Transverse colon (tissue), 4 donors: Measurements from ENCODE around the gene PSMB11. TPM values are rescaled to one million over a fixed set of nuclear protein-coding genes. Genes with fewer than 3 reads are reported as not detected.

Experiments used
- DNase-seq: peaks from one replicate; pipeline ENCODE4 v3.0.0-alpha.2; 2019
- H3K27ac ChIP-seq, 4 donors: fragments of 200-600 bp; sonication (generic); 2 replicates each; pipeline ENCODE4 v1.5.1; 2016 to 2018; ENCODE audit warnings: inconsistent platforms in 4 of 4
- H3K27me3 ChIP-seq: fragments of 200-600 bp; sonication (generic); 2 replicates; pipeline ENCODE4 v1.5.1; 2017; ENCODE audit warnings: inconsistent platforms
- H3K36me3 ChIP-seq, 4 donors: fragments of 200-600 bp; sonication (generic); 2 replicates each; pipeline ENCODE4 v1.5.1; 2017 to 2019; ENCODE audit warnings: inconsistent platforms in 4 of 4
- H3K4me1 ChIP-seq, 4 donors: fragments of 200-600 bp; sonication (generic); 2 replicates each; pipeline ENCODE4 v1.5.1; 2017 to 2020; ENCODE audit warnings: inconsistent platforms in 4 of 4
- H3K4me3 ChIP-seq, 4 donors: fragments of 200-600 bp; sonication (generic); 1 replicate in 1 of 4; 2 replicates in 3 of 4; pipeline versions ENCODE4 v1.5.1 to v1.6.1; 2017 to 2019; ENCODE audit warnings: inconsistent platforms in 4 of 4
- H3K9me3 ChIP-seq, 2 donors: fragments of 200-600 bp; sonication (generic); 2 replicates each; pipeline ENCODE4 v1.5.1; 2017 to 2019; ENCODE audit warnings: inconsistent platforms in 2 of 2
- CTCF ChIP-seq, 5 experiments: fragments of 200-600 bp in 3 of 5; fragments of 450-650 bp in 2 of 5; sonication (generic) in 3 of 5; IDR thresholded peaks; 1 replicate in 2 of 5; 2 replicates in 3 of 5; pipeline ENCODE4 v1.5.1; 2016 to 2017; ENCODE audit warnings: antibody characterized with exemption in 5 of 5, inconsistent platforms in 3 of 5, mild to moderate bottlenecking in 2 of 5, moderate library complexity in 1 of 5
- EP300 ChIP-seq: sonication (generic); formaldehyde crosslinking; IDR thresholded peaks from one replicate; pipeline ENCODE4 v1.6.1; 2017; ENCODE audit warnings: antibody characterized with exemption, low read depth
- POLR2A ChIP-seq: fragments of 450-650 bp; IDR thresholded peaks from one replicate; pipeline ENCODE4 v1.6.1; 2016; ENCODE audit warnings: antibody characterized with exemption, mild to moderate bottlenecking, moderate library complexity
- POLR2AphosphoS5 ChIP-seq, 3 donors: sonication (generic); formaldehyde crosslinking; IDR thresholded peaks; one replicate each; pipeline ENCODE4 v1.6.1; 2016; ENCODE audit warnings: antibody characterized with exemption in 3 of 3
- whole genome bisulfite sequencing, 2 donors: methylation state at CpG; one replicate each; pipeline ENCODE4 v1.1.5; 2018; ENCODE audit warnings: low coverage in 1 of 2; 5-methylcytosine and 5-hydroxymethylcytosine counted together
- in situ Hi-C, 4 donors: fragments of 200-750 bp; cut with MboI; loops; one replicate each; pipeline versions ENCODE4 v1.15.0 to v1.15.1; 2017; ENCODE audit warnings: low sequenced_read_pairs in 3 of 4, low pct_ligation_motif_present in 1 of 4, low pct_unique_long_range_greater_than_20kb in 1 of 4
- intact Hi-C: fragments of 100-400 bp; cut with DNase I; formaldehyde crosslinking; loops from one replicate; pipeline ENCODE4 v1.15.1; 2023; ENCODE audit warnings: low total_unique reads
- total RNA-seq, 4 donors: library from RNA; depleted of rRNA; stranded (reverse); fragments of >200 nt; gene quantifications; one replicate each; pipeline ENCODE4 v1.1.0, GENCODE V29; 2016

Gene PSMB11
- total RNA-seq, 4 donors from 2014 or later, result not detected

GRCh38 chr14:23085458-23085857, 43.4 kb downstream of the PSMB11 start:
- Histone ChIP-seq H3K4me1 (peaks cover 0 to 6% (median 0%) of the 10 kb centered on the region in 4 donors), H3K27me3 (no peaks in the 10 kb centered on the region), H3K4me3 (no peak overlapping the region), H3K9me3 (no peaks in the 10 kb centered on the region), H3K27ac (no peak overlapping the region), H3K36me3 (peaks cover 0 to 91% (median 44%) of the 10 kb centered on the region in 4 donors)
- in situ Hi-C loops (no loop called here), intact Hi-C loops (no loop called here)
- no peak for DNase-seq
- 70 to 84% methylated on average over 3 of the region's 3 CpGs for WGBS, 2 donors
- no peak for TF ChIP-seq CTCF (IDR thresholded peaks at IDR 0.05)
- TF ChIP-seq POLR2AphosphoS5 (IDR thresholded peaks at IDR 0.05), result no peak
- no peak for TF ChIP-seq EP300
- no peak for TF ChIP-seq POLR2A

GRCh38 chr14:23086565-23086964, 44.6 kb downstream of the PSMB11 start:
- intact Hi-C loops (no loop called here), in situ Hi-C loops (no loop called here)
- Histone ChIP-seq H3K27ac (no peak overlapping the region), H3K36me3 (peaks cover 0 to 85% (median 41%) of the 10 kb centered on the region in 4 donors), H3K4me1 (peaks cover 0 to 6% (median 0%) of the 10 kb centered on the region in 4 donors), H3K4me3 (no peak overlapping the region), H3K27me3 (no peaks in the 10 kb centered on the region), H3K9me3 (no peaks in the 10 kb centered on the region)
- WGBS, 2 donors, result 85 to 100% methylated on average over 1 of the region's 1 CpG
- TF ChIP-seq POLR2AphosphoS5 (IDR thresholded peaks at IDR 0.05) (no peak), CTCF (IDR thresholded peaks at IDR 0.05) (no peak), EP300 (no peak), POLR2A (no peak)
- no peak for DNase-seq

- Histone ChIP-seq H3K4me1 (peaks cover 10 to 31% (median 14%) of the 10 kb centered on the region in 4 donors), H3K9me3 (no peaks in the 10 kb centered on the region), H3K27ac (no peak overlapping the region), H3K27me3 (no peaks in the 10 kb centered on the region), H3K4me3 (no peak overlapping the region), H3K36me3 (peaks cover 0 to 79% (median 33%) of the 10 kb centered on the region in 4 donors)
- intact Hi-C loops (no loop called here), in situ Hi-C loops (no loop called here)
- DNase-seq, result no peak
- WGBS, 2 donors, result 90 to 91% methylated on average over 11 to 12 of the region's 12 CpGs
- TF ChIP-seq POLR2AphosphoS5 (IDR thresholded peaks at IDR 0.05) (no peak), POLR2A (no peak), CTCF (IDR thresholded peaks at IDR 0.05) (no peak), EP300 (no peak)
Measured at GRCh38 chr14:23089498-23090253, 47.7 kb downstream of the PSMB11 start.

- Histone ChIP-seq H3K9me3 (no peaks in the 10 kb centered on the region), H3K4me3 (no peak overlapping the region), H3K27ac (no peak overlapping the region), H3K27me3 (no peaks in the 10 kb centered on the region), H3K36me3 (peaks cover 0 to 73% (median 31%) of the 10 kb centered on the region in 4 donors), H3K4me1 (peaks cover 10 to 31% (median 14%) of the 10 kb centered on the region in 4 donors)
- DNase-seq, result no peak
- intact Hi-C loops (no loop called here), in situ Hi-C loops (no loop called here)
- TF ChIP-seq POLR2AphosphoS5 (IDR thresholded peaks at IDR 0.05) (no peak), CTCF (IDR thresholded peaks at IDR 0.05) (no peak), POLR2A (no peak), EP300 (no peak)
- WGBS, 2 donors, result 86 to 92% methylated on average over 3 to 4 of the region's 4 CpGs
Measured at GRCh38 chr14:23090254-23090636, 48.2 kb downstream of the PSMB11 start.
